Smooth muscle cell (in vitro differentiated cells): Measurements from ENCODE around the gene KCNK17. TPM values are rescaled to one million over a fixed set of nuclear protein-coding genes. Genes with fewer than 3 reads are reported as not detected.

Source experiments
- DNase-seq: peaks from one replicate; lab custom pipeline; 2025; ENCODE audit not compliant: unreplicated experiment; lab: John Stamatoyannopoulos, UW
- H2AFZ ChIP-seq: fragments of 200-600 bp; sonication (generic); 2 replicates; pipeline ENCODE4 v1.6.0; 2016; ENCODE audit warnings: antibody characterized with exemption, low read depth, mild to moderate bottlenecking
- H3F3A ChIP-seq: fragments of 200-600 bp; sonication (generic); 2 replicates; pipeline ENCODE4 v1.6.0; 2017; ENCODE audit warnings: antibody characterized with exemption, low read depth
- H3K27ac ChIP-seq: fragments of 200-600 bp; sonication (generic); 2 replicates; pipeline ENCODE4 v1.5.1; 2016; ENCODE audit warnings: low read depth, mild to moderate bottlenecking
- H3K27me3 ChIP-seq: fragments of 200-600 bp; sonication (generic); 2 replicates; pipeline ENCODE4 v1.6.1; 2016; ENCODE audit warnings: low read depth, mild to moderate bottlenecking
- H3K36me3 ChIP-seq: fragments of 200-600 bp; sonication (generic); 2 replicates; pipeline ENCODE4 v1.5.1; 2016; ENCODE audit warnings: low read depth
- H3K4me1 ChIP-seq: fragments of 200-600 bp; sonication (generic); 2 replicates; pipeline ENCODE4 v1.5.1; 2016; ENCODE audit warnings: low read depth
- H3K4me2 ChIP-seq: fragments of 200-600 bp; sonication (generic); 2 replicates; pipeline ENCODE4 v1.6.0; 2016; ENCODE audit warnings: mild to moderate bottlenecking
- H3K4me3 ChIP-seq: fragments of 200-600 bp; sonication (generic); 2 replicates; pipeline ENCODE4 v1.5.1; 2016; ENCODE audit warnings: mild to moderate bottlenecking
- H3K79me2 ChIP-seq: fragments of 200-600 bp; sonication (generic); 2 replicates; pipeline ENCODE4 v1.6.0; 2016; ENCODE audit warnings: low read depth, mild to moderate bottlenecking
- H3K9ac ChIP-seq: fragments of 200-600 bp; sonication (generic); 2 replicates; pipeline ENCODE4 v1.6.0; 2016; ENCODE audit warnings: low read depth
- H3K9me3 ChIP-seq: fragments of 200-600 bp; sonication (generic); replicated peaks from 2 replicates; pipeline ENCODE4 v1.5.1; 2016; ENCODE audit warnings: low read depth
- H4K20me1 ChIP-seq: fragments of 200-600 bp; sonication (generic); 2 replicates; pipeline ENCODE4 v1.6.0; 2016; ENCODE audit warnings: low read depth
- WGBS: methylation state at CpG from one replicate; pipeline ENCODE4 v1.1.7; 2016; ENCODE audit warnings: low lambda C conversion rate; 5-methylcytosine and 5-hydroxymethylcytosine counted together
- polyA plus RNA-seq: library from polyadenylated mRNA; unstranded; fragments of >200 nt; fragmentation: Nextera tagmentation; extraction: Ambion mirVana; gene quantifications from 2 replicates; pipeline ENCODE4 v1.2.1, GENCODE V29; 2016
- total RNA-seq: library from RNA; depleted of rRNA; stranded (reverse); fragments of >200 nt; gene quantifications from 2 replicates; pipeline ENCODE4 v1.2.3, GENCODE V29; 2014
- TF ChIP-seq, protein P1 (sequence below): fragments of 200-600 bp; sonication (generic); IDR thresholded peaks from 2 replicates; pipeline ENCODE4 v1.5.1; 2017; ENCODE audit warnings: borderline replicate concordance, mild to moderate bottlenecking, antibody characterized with exemption; ENCODE audit not compliant: insufficient read depth, poor library complexity, severe bottlenecking

KCNK17 gene
- total and polyA plus RNA-seq, 2 experiments from 2014 or later, result not detected

DNA sequence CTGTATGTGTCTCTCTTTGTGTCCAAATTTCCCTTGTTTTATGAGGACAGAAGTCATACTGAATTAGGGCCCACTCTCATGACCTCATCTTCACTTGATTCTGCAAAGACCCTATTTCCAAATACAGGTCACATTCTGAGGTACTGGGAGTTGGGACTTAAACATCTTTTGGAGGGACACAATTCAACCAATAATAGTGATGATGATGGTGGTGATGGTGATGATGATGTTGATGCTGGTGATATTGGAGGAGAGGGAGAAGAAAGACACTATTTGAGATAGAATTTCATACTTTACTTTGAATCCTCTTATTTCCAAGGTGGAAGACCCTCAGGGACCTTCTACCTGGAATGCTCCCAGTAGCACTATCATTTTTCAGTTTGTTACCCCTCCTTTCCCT, 63.7 kb downstream of the KCNK17 start:
- Histone ChIP-seq H3K79me2 (no peaks in the 10 kb centered on the region), H3K9ac (no peak overlapping the region), H3K27me3 (no peaks in the 10 kb centered on the region), H3F3A (no peaks in the 10 kb centered on the region), H3K36me3 (no peaks in the 10 kb centered on the region), H3K4me1 (no peaks in the 10 kb centered on the region), H3K4me3 (no peak overlapping the region), H3K27ac (no peak overlapping the region), H4K20me1 (no peaks in the 10 kb centered on the region), H2AFZ (no peak overlapping the region), H3K4me2 (no peak overlapping the region), H3K9me3 (no peaks in the 10 kb centered on the region)
- TF ChIP-seq, protein P1, sequence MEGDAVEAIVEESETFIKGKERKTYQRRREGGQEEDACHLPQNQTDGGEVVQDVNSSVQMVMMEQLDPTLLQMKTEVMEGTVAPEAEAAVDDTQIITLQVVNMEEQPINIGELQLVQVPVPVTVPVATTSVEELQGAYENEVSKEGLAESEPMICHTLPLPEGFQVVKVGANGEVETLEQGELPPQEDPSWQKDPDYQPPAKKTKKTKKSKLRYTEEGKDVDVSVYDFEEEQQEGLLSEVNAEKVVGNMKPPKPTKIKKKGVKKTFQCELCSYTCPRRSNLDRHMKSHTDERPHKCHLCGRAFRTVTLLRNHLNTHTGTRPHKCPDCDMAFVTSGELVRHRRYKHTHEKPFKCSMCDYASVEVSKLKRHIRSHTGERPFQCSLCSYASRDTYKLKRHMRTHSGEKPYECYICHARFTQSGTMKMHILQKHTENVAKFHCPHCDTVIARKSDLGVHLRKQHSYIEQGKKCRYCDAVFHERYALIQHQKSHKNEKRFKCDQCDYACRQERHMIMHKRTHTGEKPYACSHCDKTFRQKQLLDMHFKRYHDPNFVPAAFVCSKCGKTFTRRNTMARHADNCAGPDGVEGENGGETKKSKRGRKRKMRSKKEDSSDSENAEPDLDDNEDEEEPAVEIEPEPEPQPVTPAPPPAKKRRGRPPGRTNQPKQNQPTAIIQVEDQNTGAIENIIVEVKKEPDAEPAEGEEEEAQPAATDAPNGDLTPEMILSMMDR, result no peak
- no peak for DNase-seq

DNA sequence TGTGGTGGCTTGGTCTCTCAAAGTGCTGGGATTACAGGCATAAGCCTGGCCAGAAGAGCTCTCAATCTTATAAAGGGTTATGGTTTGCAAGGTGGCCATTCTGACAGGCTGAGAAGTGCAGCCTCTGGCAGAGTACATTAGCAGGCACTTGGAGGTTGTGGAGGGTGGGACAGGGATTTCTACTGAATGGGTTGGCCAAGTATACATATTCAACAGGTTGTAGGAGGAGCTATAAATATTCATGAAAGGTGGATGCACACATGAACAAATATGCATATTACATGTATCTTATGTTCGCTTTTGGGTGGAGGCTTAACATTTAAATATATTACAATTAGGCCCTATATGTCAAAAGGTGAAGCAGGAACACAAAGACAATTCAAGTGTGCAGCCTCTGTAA, 64.9 kb downstream of the KCNK17 start:
- Histone ChIP-seq H3K4me1 (no peaks in the 10 kb centered on the region), H3K4me3 (no peak overlapping the region), H3K27ac (no peak overlapping the region), H3K4me2 (no peak overlapping the region), H3K27me3 (no peaks in the 10 kb centered on the region), H3K36me3 (no peaks in the 10 kb centered on the region), H3F3A (no peaks in the 10 kb centered on the region), H3K9ac (no peak overlapping the region), H2AFZ (no peak overlapping the region), H3K9me3 (no peaks in the 10 kb centered on the region), H3K79me2 (no peaks in the 10 kb centered on the region), H4K20me1 (no peaks in the 10 kb centered on the region)
- WGBS, result 82% methylated on average over 1 of the region's 1 CpG
- TF ChIP-seq, protein P1, result no peak
- no peak for DNase-seq

Other genes starting within 250 kb of the KCNK17 start
- 6.3 and 13.6 TPM in 2 replicates for gene SAYSD1, start 199.2 kb downstream of the KCNK17 start, total RNA-seq
- 7.7 and 9.2 TPM in 2 replicates for gene SAYSD1, start 199.2 kb downstream of the KCNK17 start, polyA plus RNA-seq
- 0.04 TPM in 1 of 2 replicates, not detected in the other for gene KCNK5, start 84.9 kb downstream of the KCNK17 start, total RNA-seq
- 0.35 TPM in 1 of 2 replicates, not detected in the other for gene KCNK5, start 84.9 kb downstream of the KCNK17 start, polyA plus RNA-seq
- not detected in 2 replicates for gene KCNK16, start 8.3 kb upstream of the KCNK17 start, total RNA-seq
- gene KCNK16, start 8.3 kb upstream of the KCNK17 start, polyA plus RNA-seq, result not detected in 2 replicates